GM23338 (cell line): ENCODE measurements around the gene GNGT1. TPM values are rescaled to one million over a fixed set of nuclear protein-coding genes. Genes with fewer than 3 reads are reported as not detected.

ENCODE experiments used
- ATAC-seq: fragments of 200-7000 bp; cut with Tn5 transposase; 3 replicates; pipeline ENCODE4 v1.9.1; 2020
- DNase-seq: peaks from one replicate; pipeline ENCODE4 v3.0.0-alpha.2; 2015; ENCODE audit warnings: low spot score
- H2AFZ ChIP-seq: fragments of 200-600 bp; sonication (generic); 2 replicates; pipeline ENCODE4 v1.8.0; 2016; ENCODE audit warnings: antibody characterized with exemption, mild to moderate bottlenecking, moderate library complexity
- H3F3A ChIP-seq: fragments of 200-600 bp; sonication (generic); replicated peaks from 2 replicates; pipeline ENCODE4 v1.8.0; 2017; ENCODE audit warnings: antibody characterized with exemption, mixed run types, low read depth
- H3K27ac ChIP-seq: fragments of 200-600 bp; sonication (generic); 2 replicates; pipeline ENCODE4 v1.6.1; 2016; ENCODE audit warnings: low read depth
- H3K27me3 ChIP-seq: fragments of 200-600 bp; sonication (generic); 2 replicates; pipeline ENCODE4 v1.8.0; 2016; ENCODE audit warnings: mild to moderate bottlenecking, mixed run types, moderate library complexity; ENCODE audit not compliant: insufficient read depth
- H3K36me3 ChIP-seq: fragments of 200-600 bp; sonication (generic); 2 replicates; pipeline ENCODE4 v1.8.0; 2016; ENCODE audit warnings: mild to moderate bottlenecking; ENCODE audit not compliant: insufficient read depth
- H3K4me1 ChIP-seq: fragments of 200-600 bp; sonication (generic); 2 replicates; pipeline ENCODE4 v1.8.0; 2016; ENCODE audit warnings: mild to moderate bottlenecking, moderate library complexity; ENCODE audit not compliant: insufficient read depth
- H3K4me2 ChIP-seq: fragments of 200-600 bp; sonication (generic); 2 replicates; pipeline ENCODE4 v1.7.1; 2017; ENCODE audit warnings: mixed run types
- H3K4me3 ChIP-seq: fragments of 200-600 bp; sonication (generic); 2 replicates; pipeline ENCODE4 v1.6.1; 2016; ENCODE audit warnings: mixed run types
- H3K79me2 ChIP-seq: fragments of 200-600 bp; sonication (generic); replicated peaks from 2 replicates; pipeline ENCODE4 v1.8.0; 2017; ENCODE audit warnings: mild to moderate bottlenecking; ENCODE audit not compliant: insufficient read depth
- H3K9me2 ChIP-seq: fragments of 200-600 bp; sonication (generic); 2 replicates; pipeline ENCODE4 v1.8.0; 2017; ENCODE audit not compliant: insufficient read depth
- H4K20me1 ChIP-seq: fragments of 200-600 bp; sonication (generic); replicated peaks from 2 replicates; pipeline ENCODE4 v1.8.0; 2017; ENCODE audit warnings: mild to moderate bottlenecking; ENCODE audit not compliant: insufficient read depth
- H3K27ac Mint-ChIP-seq: 2 replicates; pipeline ENCODE4 v1.8.0; 2020; ENCODE audit warnings: inconsistent platforms, mild to moderate bottlenecking, moderate library complexity, mixed read lengths
- H3K27me3 Mint-ChIP-seq: 3 replicates; pipeline ENCODE4 v1.8.0; 2022; ENCODE audit warnings: low read depth, mild to moderate bottlenecking, moderate library complexity, mixed read lengths, inconsistent platforms; ENCODE audit not compliant: insufficient read depth, poor library complexity
- H3K36me3 Mint-ChIP-seq: 3 replicates; pipeline ENCODE4 v1.8.0; 2021; ENCODE audit warnings: low read depth, mild to moderate bottlenecking, inconsistent platforms, moderate library complexity, mixed read lengths
- H3K4me1 Mint-ChIP-seq: 3 replicates; pipeline ENCODE4 v1.8.0; 2020; ENCODE audit warnings: mild to moderate bottlenecking, inconsistent platforms, mixed read lengths
- H3K4me3 Mint-ChIP-seq: 3 replicates; pipeline ENCODE4 v1.8.0; 2021; ENCODE audit warnings: moderate library complexity, mild to moderate bottlenecking, inconsistent platforms, mixed read lengths
- H3K9me3 Mint-ChIP-seq: 3 replicates; pipeline ENCODE4 v1.8.0; 2020; ENCODE audit warnings: moderate library complexity, mild to moderate bottlenecking, inconsistent platforms, mixed read lengths
- CREB1 ChIP-seq: fragments of 250-450 bp; sonication (Bioruptor Pico); IDR thresholded peaks from 2 replicates; pipeline ENCODE4 v1.5.0; 2020; ENCODE audit warnings: low read depth, mild to moderate bottlenecking, moderate library complexity
- CTCF ChIP-seq, 2 experiments: fragments of 200-600 bp in 1 of 2; sonication (generic) in 1 of 2; conservative IDR thresholded peaks; 2 replicates each; pipeline versions ENCODE4 v1.5.1 to v1.6.1; 2016 to 2017; ENCODE audit warnings: antibody characterized with exemption in 2 of 2, low read depth in 2 of 2, mild to moderate bottlenecking in 2 of 2, moderate library complexity in 1 of 2
- EZH2 ChIP-seq: fragments of 200-600 bp; sonication (generic); IDR thresholded peaks from one replicate; pipeline ENCODE4 v1.8.0; 2017; ENCODE audit warnings: antibody characterized with exemption, mild to moderate bottlenecking, low read depth; ENCODE audit not compliant: unreplicated experiment
- EZH2phosphoT487 ChIP-seq: fragments of 200-600 bp; sonication (generic); IDR thresholded peaks from one replicate; pipeline ENCODE4 v1.8.1; 2018; ENCODE audit warnings: antibody characterized with exemption; ENCODE audit not compliant: unreplicated experiment
- JUNB ChIP-seq: IDR thresholded peaks from one replicate; pipeline ENCODE4 v1.6.1; 2016; ENCODE audit warnings: antibody characterized with exemption; ENCODE audit not compliant: unreplicated experiment
- NANOG ChIP-seq: IDR thresholded peaks from 2 replicates; pipeline ENCODE4 v1.6.1; 2016; ENCODE audit warnings: antibody characterized with exemption, borderline replicate concordance
- POLR2AphosphoS5 ChIP-seq: IDR thresholded peaks from 2 replicates; pipeline ENCODE4 v1.6.1; 2016; ENCODE audit warnings: antibody characterized with exemption, low read depth
- REST ChIP-seq: IDR thresholded peaks from one replicate; pipeline ENCODE4 v1.6.1; 2018; ENCODE audit warnings: antibody characterized with exemption; ENCODE audit not compliant: unreplicated experiment
- STAT1 ChIP-seq: IDR thresholded peaks from one replicate; pipeline ENCODE4 v1.6.1; 2016; ENCODE audit warnings: antibody characterized with exemption; ENCODE audit not compliant: unreplicated experiment
- ZNF114 ChIP-seq: fragments of 250-450 bp; sonication (Bioruptor Pico); IDR thresholded peaks from 2 replicates; pipeline ENCODE4 v1.5.0; 2020; ENCODE audit warnings: mild to moderate bottlenecking, moderate library complexity
- ZNF331 ChIP-seq: fragments of 250-450 bp; sonication (Bioruptor Pico); IDR thresholded peaks from 2 replicates; pipeline ENCODE4 v1.5.0; 2020; ENCODE audit warnings: low read depth, mild to moderate bottlenecking, moderate library complexity
- ZNF462 ChIP-seq: fragments of 250-450 bp; sonication (Bioruptor Pico); IDR thresholded peaks from 2 replicates; pipeline ENCODE4 v1.5.0; 2020; ENCODE audit warnings: mild to moderate bottlenecking, moderate library complexity
- polyA plus RNA-seq: library from polyadenylated mRNA; unstranded; fragments of >200 nt; fragmentation: Nextera tagmentation; extraction: Ambion mirVana; gene quantifications from 2 replicates; pipeline ENCODE4 v1.2.1, GENCODE V29; 2016
- total RNA-seq: library from RNA; depleted of rRNA; stranded (reverse); fragments of >200 nt; shearing (Covaris generic); gene quantifications from 2 replicates; pipeline ENCODE4 v1.2.3, GENCODE V29; 2014
- TF ChIP-seq, protein P1 (sequence below): IDR thresholded peaks from 2 replicates; pipeline ENCODE4 v1.6.1; 2016; ENCODE audit warnings: antibody characterized with exemption

Gene GNGT1
- total and polyA plus RNA-seq, 2 experiments from 2014 or later = 1.6 TPM; not detected in 1

- H3K27me3 ChIP-seq = no peaks in the 10 kb centered on the region
- H3K4me2 ChIP-seq = no peak overlapping the region
- no peak overlapping the region for H3K4me3 ChIP-seq
- ATAC-seq = no peak
- TF ChIP-seq EZH2phosphoT487 = no peak
- TF ChIP-seq, protein P1, sequence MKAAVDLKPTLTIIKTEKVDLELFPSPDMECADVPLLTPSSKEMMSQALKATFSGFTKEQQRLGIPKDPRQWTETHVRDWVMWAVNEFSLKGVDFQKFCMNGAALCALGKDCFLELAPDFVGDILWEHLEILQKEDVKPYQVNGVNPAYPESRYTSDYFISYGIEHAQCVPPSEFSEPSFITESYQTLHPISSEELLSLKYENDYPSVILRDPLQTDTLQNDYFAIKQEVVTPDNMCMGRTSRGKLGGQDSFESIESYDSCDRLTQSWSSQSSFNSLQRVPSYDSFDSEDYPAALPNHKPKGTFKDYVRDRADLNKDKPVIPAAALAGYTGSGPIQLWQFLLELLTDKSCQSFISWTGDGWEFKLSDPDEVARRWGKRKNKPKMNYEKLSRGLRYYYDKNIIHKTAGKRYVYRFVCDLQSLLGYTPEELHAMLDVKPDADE = no peak
- no peak for TF ChIP-seq ZNF114 (CRISPR knock-in tag)
- no peak for TF ChIP-seq POLR2AphosphoS5
- no peak for TF ChIP-seq CREB1
- TF ChIP-seq EZH2 = no peak
- no peak for TF ChIP-seq REST
- TF ChIP-seq JUNB = no peak
- TF ChIP-seq CTCF (conservative IDR thresholded peaks at IDR 0.05; ENCODE audit: low read depth in 2 of 2) = no peak
- TF ChIP-seq ZNF331 (CRISPR knock-in tag) = no peak
- no peak for TF ChIP-seq ZNF462 (CRISPR knock-in tag)
- no peak for TF ChIP-seq STAT1
- TF ChIP-seq NANOG = no peak
- Mint-ChIP-seq H3K36me3 (no peaks in the 10 kb centered on the region), H3K4me1 (no peaks in the 10 kb centered on the region), H3K4me3 (no peak overlapping the region), H3K27ac (no peak overlapping the region), H3K27me3 (no peaks in the 10 kb centered on the region), H3K9me3 (no peaks in the 10 kb centered on the region)
- H3K36me3 ChIP-seq = no peaks in the 10 kb centered on the region
- no peak for DNase-seq
- no peak overlapping the region for H2AFZ ChIP-seq
- no peaks in the 10 kb centered on the region for H3K9me2 ChIP-seq
- no peaks in the 10 kb centered on the region for H4K20me1 ChIP-seq
- no peaks in the 10 kb centered on the region for H3K79me2 ChIP-seq
- H3F3A ChIP-seq = no peaks in the 10 kb centered on the region
- H3K27ac ChIP-seq = no peak overlapping the region
- H3K4me1 ChIP-seq = no peaks in the 10 kb centered on the region
These were observed 6.8 kb downstream of the GNGT1 start for GRCh38 chr7:93913197-93913596.
